GM12878 (cell line): ENCODE measurements around the gene PLCB4. TPM values are rescaled to one million over a fixed set of nuclear protein-coding genes. Genes with fewer than 3 reads are reported as not detected.

ENCODE experiments used
- polyA plus RNA-seq, 11 experiments: library from polyadenylated mRNA; depleted of rRNA in 4 of 11; unstranded in 6 of 11; stranded (reverse) in 5 of 11; fragments of >200 nt; fragmentation: Nextera tagmentation in 4 of 11; fragmentation: Illumina TruSeq in 1 of 11; extraction: Ambion mirVana in 4 of 11; extraction: Trizol in 1 of 11; gene quantifications; 1 replicate in 1 of 11; 2 replicates in 10 of 11; pipeline versions ENCODE4 v1.2.1 to v1.2.3, GENCODE V29; 2011 to 2016; ENCODE audit warnings: inconsistent platforms in 2 of 11, missing spikeins in 2 of 11, low read depth in 1 of 11
- total RNA-seq, 4 experiments: library from RNA; depleted of rRNA in 3 of 4; stranded (reverse); fragments of >200 nt in 3 of 4; fragmentation: Illumina TruSeq in 1 of 4; extraction: Trizol in 1 of 4; gene quantifications; 2 replicates each; pipeline versions ENCODE4 v1.2.1 to v1.2.3, GENCODE V29; 2013 to 2021
- TF ChIP-seq, protein P1 (sequence below): IDR thresholded peaks from 2 replicates; pipeline ENCODE4 v1.6.1; 2011; ENCODE audit warnings: borderline replicate concordance, low read depth, mild to moderate bottlenecking, moderate library complexity, low read length; ENCODE audit not compliant: insufficient read depth, poor library complexity, severe bottlenecking
- TF ChIP-seq, protein P2 (sequence below): fragments of 450-650 bp; IDR thresholded peaks from 2 replicates; pipeline ENCODE4 v1.6.1; 2016; ENCODE audit warnings: mild to moderate bottlenecking
- TF ChIP-seq, protein P3 (sequence below): IDR thresholded peaks from 2 replicates; pipeline ENCODE4 v1.6.1; 2011; ENCODE audit warnings: borderline replicate concordance, low read depth, mild to moderate bottlenecking, moderate library complexity, mixed read lengths, low read length; ENCODE audit not compliant: insufficient read depth; ENCODE audit errors: extremely low read length
- TF ChIP-seq, protein P4 (sequence below): fragments of 450-650 bp; IDR thresholded peaks from 2 replicates; pipeline ENCODE4 v1.6.1; 2017; ENCODE audit warnings: mild to moderate bottlenecking, moderate library complexity

PLCB4 gene
- total and polyA plus RNA-seq, 10 of the 15 experiments (the other 5 are each of a cell fraction or from before 2014, with no cell fraction given) = not detected

DNA sequence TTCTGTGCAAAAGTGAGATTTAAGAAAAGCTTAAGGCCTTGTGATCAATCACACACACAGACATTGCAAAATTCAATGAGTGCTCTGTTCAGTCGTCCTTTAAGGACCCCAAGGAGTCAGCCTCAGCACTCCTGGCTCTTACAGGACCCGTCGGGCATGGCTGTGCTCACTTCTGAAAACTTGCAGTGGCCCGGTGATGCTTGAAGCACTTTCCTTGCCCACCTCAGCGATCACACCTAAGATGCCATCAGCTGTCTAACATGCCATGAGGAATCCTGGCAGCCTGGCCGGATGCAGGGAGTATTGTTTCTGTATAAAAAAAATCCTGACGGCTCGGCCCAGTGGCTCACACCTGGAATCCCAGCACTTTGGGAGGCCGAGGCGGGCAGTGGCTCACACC lies 344.1 kb downstream of the PLCB4 start (continued):
- TF ChIP-seq, protein P1, sequence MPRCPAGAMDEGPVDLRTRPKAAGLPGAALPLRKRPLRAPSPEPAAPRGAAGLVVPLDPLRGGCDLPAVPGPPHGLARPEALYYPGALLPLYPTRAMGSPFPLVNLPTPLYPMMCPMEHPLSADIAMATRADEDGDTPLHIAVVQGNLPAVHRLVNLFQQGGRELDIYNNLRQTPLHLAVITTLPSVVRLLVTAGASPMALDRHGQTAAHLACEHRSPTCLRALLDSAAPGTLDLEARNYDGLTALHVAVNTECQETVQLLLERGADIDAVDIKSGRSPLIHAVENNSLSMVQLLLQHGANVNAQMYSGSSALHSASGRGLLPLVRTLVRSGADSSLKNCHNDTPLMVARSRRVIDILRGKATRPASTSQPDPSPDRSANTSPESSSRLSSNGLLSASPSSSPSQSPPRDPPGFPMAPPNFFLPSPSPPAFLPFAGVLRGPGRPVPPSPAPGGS = no peak
- TF ChIP-seq, protein P2, sequence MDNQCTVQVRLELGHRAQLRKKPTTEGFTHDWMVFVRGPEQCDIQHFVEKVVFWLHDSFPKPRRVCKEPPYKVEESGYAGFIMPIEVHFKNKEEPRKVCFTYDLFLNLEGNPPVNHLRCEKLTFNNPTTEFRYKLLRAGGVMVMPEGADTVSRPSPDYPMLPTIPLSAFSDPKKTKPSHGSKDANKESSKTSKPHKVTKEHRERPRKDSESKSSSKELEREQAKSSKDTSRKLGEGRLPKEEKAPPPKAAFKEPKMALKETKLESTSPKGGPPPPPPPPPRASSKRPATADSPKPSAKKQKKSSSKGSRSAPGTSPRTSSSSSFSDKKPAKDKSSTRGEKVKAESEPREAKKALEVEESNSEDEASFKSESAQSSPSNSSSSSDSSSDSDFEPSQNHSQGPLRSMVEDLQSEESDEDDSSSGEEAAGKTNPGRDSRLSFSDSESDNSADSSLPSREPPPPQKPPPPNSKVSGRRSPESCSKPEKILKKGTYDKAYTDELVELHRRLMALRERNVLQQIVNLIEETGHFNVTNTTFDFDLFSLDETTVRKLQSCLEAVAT = no peak
- TF ChIP-seq, protein P3, sequence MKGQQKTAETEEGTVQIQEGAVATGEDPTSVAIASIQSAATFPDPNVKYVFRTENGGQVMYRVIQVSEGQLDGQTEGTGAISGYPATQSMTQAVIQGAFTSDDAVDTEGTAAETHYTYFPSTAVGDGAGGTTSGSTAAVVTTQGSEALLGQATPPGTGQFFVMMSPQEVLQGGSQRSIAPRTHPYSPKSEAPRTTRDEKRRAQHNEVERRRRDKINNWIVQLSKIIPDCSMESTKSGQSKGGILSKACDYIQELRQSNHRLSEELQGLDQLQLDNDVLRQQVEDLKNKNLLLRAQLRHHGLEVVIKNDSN = no peak
- TF ChIP-seq, protein P4, sequence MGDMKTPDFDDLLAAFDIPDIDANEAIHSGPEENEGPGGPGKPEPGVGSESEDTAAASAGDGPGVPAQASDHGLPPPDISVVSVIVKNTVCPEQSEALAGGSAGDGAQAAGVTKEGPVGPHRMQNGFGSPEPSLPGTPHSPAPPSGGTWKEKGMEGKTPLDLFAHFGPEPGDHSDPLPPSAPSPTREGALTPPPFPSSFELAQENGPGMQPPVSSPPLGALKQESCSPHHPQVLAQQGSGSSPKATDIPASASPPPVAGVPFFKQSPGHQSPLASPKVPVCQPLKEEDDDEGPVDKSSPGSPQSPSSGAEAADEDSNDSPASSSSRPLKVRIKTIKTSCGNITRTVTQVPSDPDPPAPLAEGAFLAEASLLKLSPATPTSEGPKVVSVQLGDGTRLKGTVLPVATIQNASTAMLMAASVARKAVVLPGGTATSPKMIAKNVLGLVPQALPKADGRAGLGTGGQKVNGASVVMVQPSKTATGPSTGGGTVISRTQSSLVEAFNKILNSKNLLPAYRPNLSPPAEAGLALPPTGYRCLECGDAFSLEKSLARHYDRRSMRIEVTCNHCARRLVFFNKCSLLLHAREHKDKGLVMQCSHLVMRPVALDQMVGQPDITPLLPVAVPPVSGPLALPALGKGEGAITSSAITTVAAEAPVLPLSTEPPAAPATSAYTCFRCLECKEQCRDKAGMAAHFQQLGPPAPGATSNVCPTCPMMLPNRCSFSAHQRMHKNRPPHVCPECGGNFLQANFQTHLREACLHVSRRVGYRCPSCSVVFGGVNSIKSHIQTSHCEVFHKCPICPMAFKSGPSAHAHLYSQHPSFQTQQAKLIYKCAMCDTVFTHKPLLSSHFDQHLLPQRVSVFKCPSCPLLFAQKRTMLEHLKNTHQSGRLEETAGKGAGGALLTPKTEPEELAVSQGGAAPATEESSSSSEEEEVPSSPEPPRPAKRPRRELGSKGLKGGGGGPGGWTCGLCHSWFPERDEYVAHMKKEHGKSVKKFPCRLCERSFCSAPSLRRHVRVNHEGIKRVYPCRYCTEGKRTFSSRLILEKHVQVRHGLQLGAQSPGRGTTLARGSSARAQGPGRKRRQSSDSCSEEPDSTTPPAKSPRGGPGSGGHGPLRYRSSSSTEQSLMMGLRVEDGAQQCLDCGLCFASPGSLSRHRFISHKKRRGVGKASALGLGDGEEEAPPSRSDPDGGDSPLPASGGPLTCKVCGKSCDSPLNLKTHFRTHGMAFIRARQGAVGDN = no peak
